Measurements from ENCODE around the gene NPC1. TPM values are rescaled to one million over a fixed set of nuclear protein-coding genes. Genes with fewer than 3 reads are reported as not detected.

The NPC1 gene
- total RNA-seq, 4 donors from 2014 or later, result 10.0 to 58.9 (median 41.1) TPM

GRCh38 chr18:23556145-23556780 lies 30.0 kb downstream of the NPC1 start:
- intact Hi-C loops (cut with DNase I; ENCODE audit: low total_unique reads), result no loop called here
- Histone ChIP-seq H3K9me3 (no peaks in the 10 kb centered on the region), H3K36me3 (no peaks in the 10 kb centered on the region), H3K27me3 (no peaks in the 10 kb centered on the region), H3K4me1 (no peaks in the 10 kb centered on the region), H3K4me3 (no peak overlapping the region), H3K27ac (no peak overlapping the region)
- TF ChIP-seq POLR2A (IDR thresholded peaks at IDR 0.05), result no peak
- TF ChIP-seq, protein P1, sequence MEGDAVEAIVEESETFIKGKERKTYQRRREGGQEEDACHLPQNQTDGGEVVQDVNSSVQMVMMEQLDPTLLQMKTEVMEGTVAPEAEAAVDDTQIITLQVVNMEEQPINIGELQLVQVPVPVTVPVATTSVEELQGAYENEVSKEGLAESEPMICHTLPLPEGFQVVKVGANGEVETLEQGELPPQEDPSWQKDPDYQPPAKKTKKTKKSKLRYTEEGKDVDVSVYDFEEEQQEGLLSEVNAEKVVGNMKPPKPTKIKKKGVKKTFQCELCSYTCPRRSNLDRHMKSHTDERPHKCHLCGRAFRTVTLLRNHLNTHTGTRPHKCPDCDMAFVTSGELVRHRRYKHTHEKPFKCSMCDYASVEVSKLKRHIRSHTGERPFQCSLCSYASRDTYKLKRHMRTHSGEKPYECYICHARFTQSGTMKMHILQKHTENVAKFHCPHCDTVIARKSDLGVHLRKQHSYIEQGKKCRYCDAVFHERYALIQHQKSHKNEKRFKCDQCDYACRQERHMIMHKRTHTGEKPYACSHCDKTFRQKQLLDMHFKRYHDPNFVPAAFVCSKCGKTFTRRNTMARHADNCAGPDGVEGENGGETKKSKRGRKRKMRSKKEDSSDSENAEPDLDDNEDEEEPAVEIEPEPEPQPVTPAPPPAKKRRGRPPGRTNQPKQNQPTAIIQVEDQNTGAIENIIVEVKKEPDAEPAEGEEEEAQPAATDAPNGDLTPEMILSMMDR (IDR thresholded peaks at IDR 0.05), result no peak
- DNase-seq, result no peak

DNA sequence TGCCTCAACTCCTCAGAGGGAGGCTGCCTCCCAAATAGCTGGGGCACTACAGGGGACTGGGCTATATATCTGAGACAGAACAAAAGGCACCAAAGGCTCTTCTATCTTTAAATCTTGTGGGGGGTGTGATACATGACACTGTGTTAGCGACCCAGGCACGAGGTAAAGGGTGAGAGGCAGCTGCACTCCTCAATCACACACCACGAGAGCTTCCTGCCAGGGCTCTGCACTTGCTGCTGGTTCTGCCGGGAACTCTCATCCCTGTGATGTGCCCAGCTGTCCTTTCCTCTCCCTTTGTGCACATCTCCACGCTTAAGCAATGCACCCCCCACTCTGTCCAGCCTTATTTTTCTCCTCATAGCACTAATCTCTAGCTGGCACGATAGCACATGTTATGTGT lies 32.4 kb downstream of the NPC1 start:
- Histone ChIP-seq H3K27me3 (no peaks in the 10 kb centered on the region), H3K4me1 (no peaks in the 10 kb centered on the region), H3K9me3 (no peaks in the 10 kb centered on the region), H3K36me3 (no peaks in the 10 kb centered on the region), H3K27ac (no peak overlapping the region), H3K4me3 (no peak overlapping the region)
- intact Hi-C loops (cut with DNase I; ENCODE audit: low total_unique reads), result no loop called here
- no peak for TF ChIP-seq POLR2A (IDR thresholded peaks at IDR 0.05)
- TF ChIP-seq, protein P1 (IDR thresholded peaks at IDR 0.05), result no peak
- DNase-seq, result no peak

- no peak for DNase-seq
- H3K27ac ChIP-seq, result no peak overlapping the region
- H3K36me3 ChIP-seq, result no peaks in the 10 kb centered on the region
- H3K4me1 ChIP-seq, result no peaks in the 10 kb centered on the region
- no peak overlapping the region for H3K4me3 ChIP-seq
- intact Hi-C loops (cut with DNase I; ENCODE audit: low total_unique reads), result no loop called here
- H3K9me3 ChIP-seq, result no peaks in the 10 kb centered on the region
- TF ChIP-seq POLR2A (IDR thresholded peaks at IDR 0.05), result no peak
- TF ChIP-seq, protein P1 (IDR thresholded peaks at IDR 0.05), result no peak
- H3K27me3 ChIP-seq, result no peaks in the 10 kb centered on the region
Measured at GRCh38 chr18:23552505-23552904, 33.8 kb downstream of the NPC1 start.

GRCh38 chr18:23551978-23552377 lies 34.3 kb downstream of the NPC1 start:
- H3K27me3 ChIP-seq, result no peaks in the 10 kb centered on the region
- H3K4me1 ChIP-seq, result no peaks in the 10 kb centered on the region
- H3K4me3 ChIP-seq, result no peak overlapping the region
- DNase-seq, result no peak
- TF ChIP-seq, protein P1 (IDR thresholded peaks at IDR 0.05), result no peak
- no peak for TF ChIP-seq POLR2A (IDR thresholded peaks at IDR 0.05)
- no peaks in the 10 kb centered on the region for H3K9me3 ChIP-seq
- intact Hi-C loops (cut with DNase I; ENCODE audit: low total_unique reads), result no loop called here
- H3K36me3 ChIP-seq, result no peaks in the 10 kb centered on the region
- no peak overlapping the region for H3K27ac ChIP-seq

DNA sequence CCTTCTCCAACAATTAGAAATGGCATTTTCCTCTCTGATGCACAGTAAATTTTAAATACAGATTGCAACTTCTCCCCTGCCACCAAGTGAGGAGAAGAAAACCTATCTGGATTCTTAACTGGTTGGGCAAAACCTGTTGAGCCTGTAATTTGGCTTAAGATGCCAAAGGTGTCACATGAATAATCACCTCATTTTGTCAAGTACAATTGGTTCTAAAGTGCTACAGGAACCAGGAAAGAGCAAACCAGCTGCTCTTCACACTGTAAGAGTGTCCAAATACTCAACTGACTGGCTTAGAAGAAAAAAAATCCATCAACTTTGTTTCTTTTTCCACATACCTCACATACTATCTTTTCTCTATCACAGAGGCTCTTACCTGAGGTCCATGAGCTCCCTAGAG lies 35.4 kb downstream of the NPC1 start:
- no peak overlapping the region for H3K27ac ChIP-seq
- no peaks in the 10 kb centered on the region for H3K4me1 ChIP-seq
- H3K36me3 ChIP-seq, result no peaks in the 10 kb centered on the region
- H3K4me3 ChIP-seq, result no peak overlapping the region
- no peaks in the 10 kb centered on the region for H3K27me3 ChIP-seq
- H3K9me3 ChIP-seq, result no peaks in the 10 kb centered on the region
- DNase-seq, result no peak
- intact Hi-C loops (cut with DNase I; ENCODE audit: low total_unique reads), result no loop called here
- TF ChIP-seq, protein P1 (IDR thresholded peaks at IDR 0.05), result no peak
- TF ChIP-seq POLR2A (IDR thresholded peaks at IDR 0.05), result no peak

All from uterus (tissue), 4 donors.